AG09309 (cell line): ENCODE results near the gene TYW3.
A peak's percentile ranks its signal among the peaks of the same experiment; 100 is the strongest.

Source experiments
- DNase-seq: peaks from one replicate; pipeline ENCODE4 v3.0.0-alpha.2; 2010; ENCODE audit warnings: low read depth
- H3K4me3 ChIP-seq: 2 replicates; pipeline ENCODE4 v1.5.1; 2011; ENCODE audit warnings: mild to moderate bottlenecking, low read depth, low read length, moderate library complexity; ENCODE audit not compliant: control insufficient read depth
- CTCF ChIP-seq: IDR thresholded peaks from 2 replicates; pipeline ENCODE4 v1.5.1; 2011; ENCODE audit warnings: mild to moderate bottlenecking, low read depth, low read length, inconsistent platforms; ENCODE audit not compliant: insufficient read depth, control insufficient read depth; ENCODE audit errors: missing control alignments

Gene TYW3

GRCh38 chr1:74690909-74691308 is 42.0 kb upstream of the TYW3 start:
- no peak overlapping the region for H3K4me3 ChIP-seq
- DNase-seq = no peak
- no peak for TF ChIP-seq CTCF

- no peak for TF ChIP-seq CTCF
- no peak overlapping the region for H3K4me3 ChIP-seq
- DNase-seq = peak; percentile 64
These were observed 39.5 kb upstream of the TYW3 start for GRCh38 chr1:74693473-74693872.

GRCh38 chr1:74697832-74698231 is 35.1 kb upstream of the TYW3 start:
- H3K4me3 ChIP-seq = no peak overlapping the region
- TF ChIP-seq CTCF = no peak
- DNase-seq = no peak

- H3K4me3 ChIP-seq = no peak overlapping the region
- no peak for TF ChIP-seq CTCF
- DNase-seq = no peak
These were observed 33.6 kb upstream of the TYW3 start for GRCh38 chr1:74699331-74699730.

- DNase-seq = no peak
- no peak for TF ChIP-seq CTCF
- H3K4me3 ChIP-seq = no peak overlapping the region
These were observed 29.4 kb upstream of the TYW3 start for GRCh38 chr1:74703386-74704182.

- no peak for DNase-seq
- no peak for TF ChIP-seq CTCF
- no peak overlapping the region for H3K4me3 ChIP-seq
These were observed 20.1 kb upstream of the TYW3 start for GRCh38 chr1:74712881-74713280.
